Suprapubic skin (tissue), 4 donors: Measurements from ENCODE around the gene MCF2L. TPM values are rescaled to one million over a fixed set of nuclear protein-coding genes. Genes with fewer than 3 reads are reported as not detected.

Source experiments
- DNase-seq, 2 donors: peaks; one replicate each; pipeline ENCODE4 v3.0.0-alpha.2; 2019; ENCODE audit warnings: low spot score in 2 of 2
- H3K27ac ChIP-seq: fragments of 200-600 bp; sonication (generic); one replicate; pipeline ENCODE4 v1.5.1; 2019
- H3K27me3 ChIP-seq: fragments of 200-600 bp; sonication (generic); one replicate; pipeline ENCODE4 v1.5.1; 2019
- H3K36me3 ChIP-seq: fragments of 200-600 bp; sonication (generic); one replicate; pipeline ENCODE4 v1.5.1; 2019
- H3K4me1 ChIP-seq: fragments of 200-600 bp; sonication (generic); one replicate; pipeline ENCODE4 v1.5.1; 2019
- H3K4me3 ChIP-seq: fragments of 200-600 bp; sonication (generic); one replicate; pipeline ENCODE4 v1.5.1; 2019; ENCODE audit warnings: mild to moderate bottlenecking
- H3K9me3 ChIP-seq: fragments of 200-600 bp; sonication (generic); one replicate; pipeline ENCODE4 v1.5.1; 2019
- CTCF ChIP-seq, 2 donors: fragments of 200-600 bp in 1 of 2; fragments of 450-650 bp in 1 of 2; sonication (generic) in 1 of 2; IDR thresholded peaks; one replicate each; pipeline ENCODE4 v1.5.1; 2016 to 2019; ENCODE audit warnings: antibody characterized with exemption in 2 of 2, mild to moderate bottlenecking in 1 of 2, moderate library complexity in 1 of 2
- EP300 ChIP-seq: sonication (generic); formaldehyde crosslinking; IDR thresholded peaks from one replicate; pipeline ENCODE4 v1.6.1; 2017; ENCODE audit warnings: antibody characterized with exemption
- POLR2A ChIP-seq, 2 donors: fragments of 450-650 bp; IDR thresholded peaks; one replicate each; pipeline ENCODE4 v1.6.1; 2017; ENCODE audit warnings: antibody characterized with exemption in 2 of 2, mild to moderate bottlenecking in 2 of 2, moderate library complexity in 2 of 2
- POLR2AphosphoS5 ChIP-seq, 3 donors: sonication (generic); formaldehyde crosslinking; IDR thresholded peaks; one replicate each; pipeline ENCODE4 v1.6.1; 2017; ENCODE audit warnings: antibody characterized with exemption in 3 of 3
- WGBS: methylation state at CpG from one replicate; pipeline ENCODE4 v1.1.5; 2018; 5-methylcytosine and 5-hydroxymethylcytosine counted together
- total RNA-seq, 4 donors: library from RNA; depleted of rRNA; stranded (reverse); fragments of >200 nt; gene quantifications; one replicate each; pipeline ENCODE4 v1.1.0, GENCODE V29; 2016

MCF2L gene
- total RNA-seq, 4 donors from 2014 or later, result 25.4 to 144 (median 50.0) TPM

- TF ChIP-seq EP300, result no peak
- TF ChIP-seq CTCF (IDR thresholded peaks at IDR 0.05), result no peak
- no peak for TF ChIP-seq POLR2AphosphoS5 (IDR thresholded peaks at IDR 0.05)
- TF ChIP-seq POLR2A (IDR thresholded peaks at IDR 0.05), result no peak
- H3K27ac ChIP-seq, result no peak overlapping the region
- H3K27me3 ChIP-seq, result peaks cover 39% of the 10 kb centered on the region
- no peak overlapping the region for H3K4me3 ChIP-seq
- no peaks in the 10 kb centered on the region for H3K9me3 ChIP-seq
- H3K36me3 ChIP-seq, result no peaks in the 10 kb centered on the region
- peaks cover 30% of the 10 kb centered on the region for H3K4me1 ChIP-seq
- WGBS, result 93% methylated on average over 6 of the region's 6 CpGs
- peak; percentile 45 to 79 for DNase-seq
Observed at GRCh38 chr13:112966776-112967175, 2.2 kb upstream of the MCF2L start.

GRCh38 chr13:112967686-112968379 is 1.2 kb upstream of the MCF2L start:
- TF ChIP-seq POLR2AphosphoS5 (IDR thresholded peaks at IDR 0.05), result no peak
- TF ChIP-seq POLR2A (IDR thresholded peaks at IDR 0.05), result no peak
- TF ChIP-seq EP300, result no peak
- no peak for TF ChIP-seq CTCF (IDR thresholded peaks at IDR 0.05)
- H3K27me3 ChIP-seq, result peaks cover 47% of the 10 kb centered on the region
- DNase-seq, result peak; percentile 41 to 49
- H3K36me3 ChIP-seq, result no peaks in the 10 kb centered on the region
- H3K4me3 ChIP-seq, result peak overlapping the region; percentile 62
- peak overlapping the region; percentile 78 for H3K27ac ChIP-seq
- peaks cover 30% of the 10 kb centered on the region for H3K4me1 ChIP-seq
- 63% methylated on average over 22 of the region's 22 CpGs for WGBS
- no peaks in the 10 kb centered on the region for H3K9me3 ChIP-seq

- Histone ChIP-seq H3K4me3 (peak overlapping the region; percentile 62), H3K27me3 (peaks cover 47% of the 10 kb centered on the region), H3K4me1 (peaks cover 30% of the 10 kb centered on the region), H3K27ac (peak overlapping the region; percentile 78), H3K9me3 (no peaks in the 10 kb centered on the region), H3K36me3 (no peaks in the 10 kb centered on the region)
- WGBS, result 2% methylated on average over 8 of the region's 52 CpGs
- TF ChIP-seq CTCF (IDR thresholded peaks at IDR 0.05) (no peak), POLR2AphosphoS5 (IDR thresholded peaks at IDR 0.05) (no peak), POLR2A (IDR thresholded peaks at IDR 0.05) (no peak), EP300 (no peak)
- peak; percentile 76 to 79 for DNase-seq
Observed at GRCh38 chr13:112968380-112968909, 569 bp upstream of the MCF2L start.

GRCh38 chr13:112969692-112970338 is 801 bp downstream of the MCF2L start:
- Histone ChIP-seq H3K4me3 (peak overlapping the region; percentile 62), H3K9me3 (no peaks in the 10 kb centered on the region), H3K4me1 (peaks cover 30% of the 10 kb centered on the region), H3K36me3 (no peaks in the 10 kb centered on the region), H3K27ac (peak overlapping the region; percentile 78), H3K27me3 (peaks cover 47% of the 10 kb centered on the region)
- WGBS, result 20% methylated on average over 13 of the region's 13 CpGs
- DNase-seq, result peak in 1 of 2 donors; percentile 35
- TF ChIP-seq EP300 (no peak), POLR2A (IDR thresholded peaks at IDR 0.05) (no peak), POLR2AphosphoS5 (IDR thresholded peaks at IDR 0.05) (no peak), CTCF (IDR thresholded peaks at IDR 0.05) (no peak)
